GM12874 (cell line): Measurements from ENCODE around the gene NPAS3.

Experiments used
- CTCF ChIP-seq: IDR thresholded peaks from 2 replicates; pipeline ENCODE4 v1.5.1; 2011; ENCODE audit warnings: low read depth, mild to moderate bottlenecking, control low read depth, low read length, moderate library complexity; ENCODE audit not compliant: insufficient read depth

Gene NPAS3

DNA sequence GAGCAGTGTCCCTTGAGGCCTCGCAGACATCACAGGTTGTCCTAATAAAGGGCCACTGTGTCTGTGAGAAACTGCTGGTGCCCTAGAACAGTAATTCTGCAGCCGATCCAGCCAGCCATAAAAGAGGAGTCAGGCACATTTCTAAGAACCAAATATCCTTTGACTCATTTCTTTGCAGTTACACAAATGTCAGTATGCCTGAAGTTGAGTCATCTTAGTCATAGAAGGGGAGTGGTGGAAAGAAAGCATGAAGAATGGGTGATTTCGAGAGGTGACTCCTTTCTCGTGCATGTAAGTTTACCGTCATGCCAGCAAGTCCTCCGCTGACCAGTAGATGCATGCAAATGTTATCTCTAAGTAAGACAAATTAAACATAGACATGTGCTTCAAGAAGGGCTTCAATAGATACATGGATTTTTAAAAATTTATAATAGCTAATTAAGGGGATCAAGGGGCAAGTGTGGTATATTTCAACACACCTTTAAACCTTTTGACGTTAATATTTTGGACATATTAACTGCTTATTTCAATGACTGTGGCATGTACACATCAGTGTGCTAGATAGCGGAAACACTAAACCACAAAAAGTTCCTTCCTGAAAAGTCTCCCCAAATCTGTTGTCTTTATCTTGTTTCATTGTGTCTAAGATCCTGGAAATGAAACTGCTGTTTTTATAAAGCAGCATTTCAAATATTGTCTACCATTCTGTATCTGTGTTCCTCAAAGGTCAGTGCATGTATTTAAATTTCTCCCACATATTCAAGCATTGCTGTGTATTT, 497.4 kb downstream of the NPAS3 start:
- no peak for TF ChIP-seq CTCF

GRCh38 chr14:33441633-33442032, 503.0 kb downstream of the NPAS3 start:
- TF ChIP-seq CTCF, result no peak

GRCh38 chr14:33444136-33444535, 505.5 kb downstream of the NPAS3 start:
- no peak for TF ChIP-seq CTCF

DNA sequence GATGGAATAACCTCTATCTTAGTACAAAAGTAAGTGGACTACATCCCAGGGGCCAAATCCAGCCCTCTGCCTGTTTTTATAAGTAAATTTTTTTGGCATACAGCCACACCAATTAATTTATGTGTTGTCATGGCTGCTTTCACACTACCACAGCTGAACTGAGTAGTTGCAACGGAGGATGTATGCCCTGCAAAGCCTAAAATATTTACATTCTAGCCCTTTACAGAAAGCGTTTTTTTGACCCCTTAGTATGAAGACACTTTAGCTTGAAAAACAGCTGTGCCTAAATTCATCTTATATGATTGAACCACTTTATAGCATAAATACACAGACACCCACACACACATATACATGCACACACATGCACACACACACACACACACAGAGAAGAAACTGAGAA, 510.6 kb downstream of the NPAS3 start:
- TF ChIP-seq CTCF, result no peak

- TF ChIP-seq CTCF, result no peak
Observed at GRCh38 chr14:33449703-33450395, 511.2 kb downstream of the NPAS3 start.

GRCh38 chr14:33450416-33450815, 511.7 kb downstream of the NPAS3 start:
- no peak for TF ChIP-seq CTCF

DNA sequence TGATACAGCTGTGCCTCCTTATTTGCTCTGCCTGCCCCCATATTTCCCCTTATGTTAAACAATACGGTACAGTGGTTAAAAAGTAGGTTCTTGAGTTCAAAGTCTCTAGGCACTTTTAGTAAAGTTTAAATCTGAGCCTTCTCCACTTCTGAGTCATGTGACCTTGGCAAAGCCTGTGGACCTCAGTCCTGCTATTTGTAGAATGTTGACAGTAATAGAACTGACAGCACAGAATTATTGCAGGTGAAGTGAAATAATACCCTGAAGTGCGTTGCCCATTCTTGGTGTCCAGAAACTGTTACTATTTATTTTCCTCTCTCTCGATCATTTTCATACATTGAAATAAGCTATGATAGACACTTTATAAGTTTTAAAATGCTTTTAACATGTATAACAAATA, 512.5 kb downstream of the NPAS3 start:
- no peak for TF ChIP-seq CTCF
